EH (cell line): ENCODE measurements around the gene OR11A1.
"Not testable (repeated sequence)": the region's sequence is repeated elsewhere in the genome, so short reads cannot be mapped to it uniquely, and the experiment has no call there.

Source experiments
- DNase-seq: peaks from one replicate; pipeline ENCODE4 v3.0.0-alpha.2; 2015; ENCODE audit warnings: low read depth

Gene OR11A1

GRCh38 chr6:29478740-29479139 lies 21.9 kb upstream of the OR11A1 start:
- no peak for DNase-seq

- DNase-seq, result no peak
These were observed 21.1 kb upstream of the OR11A1 start for GRCh38 chr6:29477923-29478450.

GRCh38 chr6:29474996-29475395 lies 18.1 kb upstream of the OR11A1 start:
- DNase-seq, result no peak

- DNase-seq, result no peak
These were observed 9.4 kb upstream of the OR11A1 start for GRCh38 chr6:29466241-29466640.

- DNase-seq, result no peak
These were observed 8.9 kb upstream of the OR11A1 start for GRCh38 chr6:29465801-29466200.

- DNase-seq, result no peak
These were observed 8.4 kb upstream of the OR11A1 start for GRCh38 chr6:29465279-29465678.

- no peak for DNase-seq
These were observed 5.2 kb upstream of the OR11A1 start for GRCh38 chr6:29462022-29462421.

- DNase-seq, result no peak
These were observed 4.3 kb upstream of the OR11A1 start for GRCh38 chr6:29461021-29461814.

GRCh38 chr6:29451471-29452193 lies 5.2 kb downstream of the OR11A1 start:
- peak; percentile 3 for DNase-seq

- DNase-seq, result no peak
These were observed 9.2 kb downstream of the OR11A1 start for GRCh38 chr6:29447670-29448069.

GRCh38 chr6:29444031-29444430 lies 12.8 kb downstream of the OR11A1 start:
- DNase-seq, result not testable (repeated sequence)

GRCh38 chr6:29442719-29443118 lies 14.2 kb downstream of the OR11A1 start:
- no peak for DNase-seq

- DNase-seq, result no peak
These were observed 17.9 kb downstream of the OR11A1 start, which contains the start of gene OR10C1 for GRCh38 chr6:29439006-29439405. OR10C1 (plus strand) TSS chr6:29439306; CDS start chr6:29440016, 710 bp downstream.

- DNase-seq, result not testable (repeated sequence)
These were observed 20.1 kb downstream of the OR11A1 start for GRCh38 chr6:29436730-29437129.

GRCh38 chr6:29426654-29427053 lies 30.2 kb downstream of the OR11A1 start:
- no peak for DNase-seq

GRCh38 chr6:29425075-29425474 lies 31.8 kb downstream of the OR11A1 start:
- no peak for DNase-seq

GRCh38 chr6:29424575-29424974 lies 32.3 kb downstream of the OR11A1 start:
- DNase-seq, result no peak

GRCh38 chr6:29424168-29424567 lies 32.7 kb downstream of the OR11A1 start:
- no peak for DNase-seq

GRCh38 chr6:29419516-29419915 lies 37.4 kb downstream of the OR11A1 start:
- no peak for DNase-seq

- DNase-seq, result no peak
These were observed 42.3 kb downstream of the OR11A1 start, which contains the start of gene OR12D1 for GRCh38 chr6:29414588-29414987. OR12D1 (plus strand) TSS chr6:29414928.

- DNase-seq, result no peak
These were observed 53.1 kb downstream of the OR11A1 start for GRCh38 chr6:29403801-29404200.

- DNase-seq, result no peak
These were observed 57.3 kb downstream of the OR11A1 start for GRCh38 chr6:29399525-29399924.

GRCh38 chr6:29395331-29395730 lies 61.5 kb downstream of the OR11A1 start, which contains the start of gene OR12D2:
OR12D2 (plus strand) TSS chr6:29395631; CDS start chr6:29396700, 1,069 bp downstream.
- no peak for DNase-seq
